GM18858 (cell line): ENCODE data around the gene CALHM1.
"Not testable (repeated sequence)": the region's sequence is repeated elsewhere in the genome, so short reads cannot be mapped to it uniquely, and the experiment has no call there.

ENCODE experiments used
- ATAC-seq: cut with Tn5 transposase; IDR thresholded peaks from one replicate; pipeline ENCODE4 v1.9.1; 2021; ENCODE audit not compliant: unreplicated experiment

Gene CALHM1

DNA sequence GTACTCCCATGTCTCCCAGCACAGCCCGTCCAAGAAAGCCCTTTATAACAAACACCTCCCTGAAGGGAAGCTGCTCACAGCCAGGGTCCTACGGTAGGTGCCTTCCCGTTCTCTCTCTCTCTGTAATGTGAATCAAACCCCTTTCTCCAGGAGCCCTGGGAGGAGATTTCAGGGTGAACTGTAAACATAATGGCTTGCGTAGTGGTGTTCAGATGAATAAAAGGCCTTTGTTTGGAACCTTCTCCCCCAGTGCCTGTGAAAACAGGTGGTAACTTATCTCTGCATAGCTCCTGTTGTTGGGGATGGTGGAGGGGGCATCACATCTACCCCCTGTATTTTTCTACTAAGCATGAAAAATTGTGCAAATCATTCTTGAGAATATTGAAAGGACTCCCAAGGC lies 18.9 kb downstream of the CALHM1 start:
- ATAC-seq: no peak

DNA sequence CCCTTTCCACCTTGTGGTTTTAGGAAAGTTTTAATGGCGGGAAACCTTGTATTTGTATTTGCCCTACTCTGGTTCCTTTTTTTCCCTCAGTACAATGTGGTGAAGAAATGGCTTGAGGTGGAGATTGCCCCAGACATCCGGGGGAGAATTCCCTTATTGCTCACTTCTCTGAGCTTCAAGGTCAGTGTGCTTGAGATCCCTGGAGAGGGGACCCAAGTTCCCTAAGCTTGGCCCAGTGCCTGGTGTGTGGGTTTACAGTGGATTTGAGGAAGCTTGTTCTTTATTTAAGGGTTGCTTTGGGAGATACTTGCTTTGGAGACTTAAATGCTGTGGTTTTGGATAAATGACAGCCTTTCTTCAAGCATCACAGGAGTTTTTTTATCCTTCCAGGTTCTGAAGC lies 24.8 kb downstream of the CALHM1 start:
- no peak for ATAC-seq

DNA sequence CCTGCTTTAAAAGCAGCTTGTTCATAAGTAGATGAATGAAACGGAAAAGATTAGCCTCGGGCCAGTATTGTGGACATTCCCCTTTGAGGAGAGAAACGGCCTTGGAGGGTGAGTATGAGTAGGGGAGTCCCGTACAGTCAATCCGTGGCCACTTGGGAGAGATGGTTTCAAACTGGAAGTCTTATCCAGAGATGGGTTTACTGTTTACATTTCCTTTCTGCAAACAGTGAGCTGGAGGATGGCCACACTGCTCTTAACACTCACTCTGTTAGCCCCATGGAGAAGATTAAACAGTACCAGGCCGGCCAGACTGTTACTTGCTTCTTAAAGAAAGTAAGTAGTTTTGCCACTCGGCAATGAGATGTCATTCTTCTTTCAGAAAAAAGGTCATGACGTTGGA lies 26.8 kb downstream of the CALHM1 start:
- no peak for ATAC-seq

DNA sequence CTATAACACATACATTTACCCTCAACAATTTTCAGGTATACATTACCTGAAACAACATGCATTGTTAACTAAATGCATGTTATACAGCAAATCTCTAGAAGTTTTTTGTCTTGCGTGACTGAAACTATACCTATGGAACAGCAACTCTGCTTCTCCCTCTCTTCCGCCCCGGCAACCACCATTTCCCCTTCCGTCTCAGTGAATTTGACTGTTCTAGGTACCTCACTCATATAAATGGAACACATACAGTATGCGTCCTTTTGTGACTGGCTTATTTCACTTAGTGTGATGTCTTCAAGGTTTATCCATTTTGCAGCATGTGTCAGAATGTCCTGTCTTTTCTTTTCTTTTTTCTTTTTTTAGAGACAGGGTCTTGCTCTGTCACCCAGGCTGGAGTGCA lies 29.1 kb downstream of the CALHM1 start:
- no peak for ATAC-seq

DNA sequence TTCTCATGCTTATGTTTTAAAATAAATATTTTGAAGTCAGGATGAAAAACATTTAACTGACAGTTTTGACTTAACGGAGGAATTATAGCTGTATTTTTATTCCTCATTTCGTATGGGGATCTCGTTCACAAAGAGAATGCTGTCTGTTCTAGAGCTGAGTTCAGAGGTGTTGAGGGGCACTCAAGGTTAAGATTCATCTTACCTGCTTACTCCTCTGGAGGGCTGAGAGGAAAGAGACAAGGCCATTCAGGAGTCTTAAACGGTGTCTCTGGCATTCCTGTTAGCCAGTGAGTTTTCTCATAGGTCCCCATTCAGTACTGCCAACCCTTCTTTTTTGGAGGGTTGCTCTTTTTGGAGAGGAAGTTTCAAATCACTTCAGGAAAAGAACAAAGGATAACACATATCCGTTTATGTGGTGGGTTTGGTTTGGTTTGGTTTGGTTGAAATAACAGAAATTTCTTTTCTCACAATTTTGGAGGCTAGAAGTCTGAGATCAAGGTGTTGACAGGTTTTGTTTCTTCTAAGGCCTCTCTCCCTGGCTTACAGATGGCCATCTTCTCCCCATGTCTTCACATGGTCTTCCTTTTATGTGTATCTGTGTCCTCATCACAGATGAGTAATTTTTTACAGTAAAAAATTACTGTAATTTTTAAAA lies 29.6 kb downstream of the CALHM1 start:
- ATAC-seq: no peak

DNA sequence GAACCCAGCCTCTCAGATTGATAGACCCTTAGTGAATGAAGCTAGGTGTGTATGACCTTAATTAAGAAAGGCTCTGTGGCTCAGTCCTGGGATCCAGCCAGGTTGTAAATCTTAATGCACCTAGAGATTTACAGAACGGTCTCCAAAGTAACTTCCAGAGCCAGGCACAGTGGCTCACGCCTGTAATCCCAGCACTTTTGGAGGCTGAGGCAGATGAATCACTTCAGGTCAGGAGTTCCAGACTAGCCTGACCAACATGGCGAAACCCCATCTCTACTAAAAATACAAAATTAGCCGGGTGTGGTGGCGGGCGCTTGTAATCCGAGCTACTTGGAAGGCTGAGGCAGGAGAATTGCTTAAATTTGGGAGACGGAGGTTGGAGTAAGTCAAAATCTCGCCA lies 30.8 kb downstream of the CALHM1 start:
- no peak for ATAC-seq

DNA sequence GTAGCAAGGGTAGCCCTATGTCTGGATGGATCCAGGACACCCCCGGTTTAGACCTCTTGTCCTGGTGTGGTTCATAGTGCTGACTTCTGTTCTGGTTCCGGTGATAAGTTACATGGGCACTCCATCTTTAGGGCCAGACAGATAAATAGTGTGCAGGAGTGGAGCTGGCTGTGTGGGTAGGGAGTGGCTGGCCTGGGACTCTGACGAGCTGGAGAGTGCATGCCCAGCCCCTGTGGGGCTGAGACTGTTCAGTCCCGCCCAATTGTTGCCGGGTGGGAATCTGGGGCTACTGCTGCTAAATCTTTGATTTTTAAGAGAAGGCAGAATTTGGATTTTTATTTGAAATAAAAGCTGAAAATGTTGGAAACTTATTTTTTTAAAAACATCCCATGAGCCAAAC lies 35.0 kb downstream of the CALHM1 start:
- ATAC-seq: no peak

DNA sequence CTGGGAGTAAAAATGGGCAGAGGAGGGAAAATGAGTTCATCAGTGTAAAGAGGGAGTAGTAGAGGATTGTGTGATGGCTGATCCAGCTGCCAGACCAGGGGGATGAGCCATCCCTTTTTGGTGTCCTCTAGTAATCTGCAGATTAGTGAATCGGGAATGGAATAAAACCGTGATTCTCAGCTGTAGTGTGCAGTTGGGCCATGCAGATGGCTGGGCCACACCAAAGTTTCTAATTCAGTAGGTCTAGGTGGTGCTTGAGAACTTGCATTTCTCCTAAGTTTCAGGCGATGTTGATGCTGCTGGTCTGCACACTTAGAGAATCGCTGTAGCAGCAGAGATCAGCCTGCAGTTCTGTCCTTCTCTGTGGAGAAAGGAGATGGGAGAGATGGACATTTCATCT lies 39.6 kb downstream of the CALHM1 start:
- no peak for ATAC-seq

DNA sequence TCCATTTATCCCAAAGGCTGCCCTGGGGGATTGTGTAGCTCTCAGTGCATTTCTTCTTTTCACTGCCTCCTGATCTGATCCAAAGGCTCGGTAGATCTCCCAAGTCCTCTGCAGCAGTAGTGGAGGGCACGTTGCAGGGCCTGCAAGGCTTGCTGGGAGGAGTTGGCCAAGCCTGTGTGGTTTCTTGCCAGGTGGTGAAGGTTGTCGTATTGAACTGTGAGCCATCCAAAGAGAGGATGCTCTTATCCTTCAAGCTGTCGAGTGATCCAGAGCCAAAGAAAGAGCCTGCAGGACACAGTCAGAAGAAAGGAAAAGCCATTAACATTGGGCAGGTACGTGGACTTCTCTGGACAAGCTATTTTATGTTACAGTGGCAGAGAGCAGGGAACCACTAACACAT lies 41.1 kb downstream of the CALHM1 start:
- no peak for ATAC-seq

DNA sequence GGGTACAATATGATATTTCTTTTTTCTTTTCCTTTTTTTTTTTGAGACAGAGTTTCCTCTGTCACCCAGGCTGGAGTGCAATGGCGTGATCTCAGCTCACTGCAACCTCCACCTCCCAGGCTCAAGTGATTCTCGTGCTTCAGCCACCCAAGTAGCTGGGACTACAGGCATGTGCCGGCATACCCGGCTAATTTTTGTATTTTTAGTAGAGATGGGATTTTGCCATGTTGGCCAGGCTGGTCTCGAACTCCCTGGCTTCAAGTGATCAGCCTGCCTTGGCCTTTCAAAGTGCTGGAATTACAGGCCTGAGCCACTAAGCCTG lies 41.6 kb downstream of the CALHM1 start:
- not testable (repeated sequence) for ATAC-seq

DNA sequence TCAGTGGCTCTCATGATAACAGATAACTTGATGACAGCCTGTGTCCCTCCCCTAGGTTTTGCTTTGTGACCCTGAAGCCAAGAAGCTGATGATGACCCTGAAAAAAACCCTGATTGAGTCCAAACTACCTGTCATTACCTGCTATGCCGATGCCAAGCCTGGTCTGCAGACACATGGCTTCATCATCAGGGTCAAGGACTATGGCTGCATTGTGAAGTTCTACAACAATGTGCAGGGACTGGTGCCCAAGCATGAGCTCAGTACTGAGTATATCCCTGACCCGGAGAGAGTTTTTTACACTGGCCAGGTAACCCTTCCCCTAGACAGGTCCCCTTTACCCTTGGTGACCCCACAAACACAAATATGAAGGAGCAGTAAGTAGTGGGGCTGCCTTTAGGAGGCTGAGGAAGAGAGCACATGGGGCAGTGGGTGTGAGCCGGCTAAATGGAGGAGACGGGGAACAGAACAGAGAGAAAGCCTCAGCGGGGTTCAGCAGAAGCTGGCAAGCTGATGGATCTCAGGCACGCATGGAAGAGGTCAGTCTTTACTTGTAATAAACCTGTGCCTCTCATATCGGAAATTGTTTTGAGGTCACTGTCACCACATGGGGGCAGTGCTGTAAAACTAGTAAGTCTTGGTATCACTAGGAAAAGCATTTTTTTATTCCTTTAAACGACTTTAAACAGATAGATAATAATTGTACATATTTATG lies 42.1 kb downstream of the CALHM1 start:
- no peak for ATAC-seq

DNA sequence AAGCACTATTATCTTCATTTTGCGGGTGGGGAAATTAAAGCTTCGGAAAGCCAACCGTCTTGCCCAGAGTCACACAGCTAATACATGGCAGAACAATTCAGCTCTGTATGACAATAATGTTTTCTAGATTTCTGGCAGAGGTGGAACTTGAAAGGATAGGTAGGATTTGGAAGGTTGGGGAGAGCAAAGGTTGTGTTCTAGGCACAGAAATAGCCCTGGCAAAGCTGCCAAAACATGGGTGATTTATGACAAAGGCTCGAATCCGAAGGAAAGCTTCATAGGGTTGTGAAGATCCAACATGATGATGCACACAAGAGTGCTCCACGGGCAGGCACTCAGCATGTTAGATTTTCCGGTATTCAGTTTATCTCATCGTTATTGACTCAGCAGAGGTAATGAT lies 43.1 kb downstream of the CALHM1 start:
- no peak for ATAC-seq

DNA sequence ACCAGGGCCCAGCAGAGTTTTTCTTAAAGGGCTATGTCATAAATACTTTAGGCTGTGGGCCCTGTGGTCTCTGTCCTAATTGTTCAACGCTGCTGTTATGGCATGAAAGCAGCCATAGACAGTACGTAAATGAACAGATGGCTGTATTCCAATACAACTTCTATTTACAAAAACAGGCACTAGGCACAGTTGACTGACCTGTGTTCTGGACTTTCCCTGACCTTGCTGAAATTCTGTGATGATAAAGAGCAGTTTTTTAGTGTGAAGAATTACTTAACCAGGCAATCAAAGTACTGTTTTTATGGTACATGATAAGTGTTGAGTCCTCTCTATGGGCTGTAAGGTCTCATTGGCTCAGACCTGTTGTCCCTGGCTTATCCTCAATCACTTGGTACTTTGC lies 45.1 kb downstream of the CALHM1 start:
- no peak for ATAC-seq
